NCI-H187 treated with DMSO at 0.1 percent for 48 hours (cell line): Measurements from ENCODE around the gene SORL1.
"Not testable (repeated sequence)": the region's sequence is repeated elsewhere in the genome, so short reads cannot be mapped to it uniquely, and the experiment has no call there.

Source experiments
- DNase-seq: peaks from one replicate; lab custom pipeline; 2025; lab: John Stamatoyannopoulos, UW

The SORL1 gene

GRCh38 chr11:121451986-121452608, at the start of gene SORL1:
SORL1 (plus strand) TSS chr11:121452314; CDS start chr11:121452332, 18 bp downstream.
- no peak for DNase-seq

GRCh38 chr11:121405646-121406045, 46.5 kb upstream of the SORL1 start:
- no peak for DNase-seq

- DNase-seq: no peak
These were observed 45.8 kb upstream of the SORL1 start for GRCh38 chr11:121406291-121406690.

GRCh38 chr11:121408830-121409229, 43.3 kb upstream of the SORL1 start:
- no peak for DNase-seq

GRCh38 chr11:121410041-121410440, 42.1 kb upstream of the SORL1 start:
- DNase-seq: not testable (repeated sequence)

GRCh38 chr11:121411330-121411729, 40.8 kb upstream of the SORL1 start:
- not testable (repeated sequence) for DNase-seq

DNA sequence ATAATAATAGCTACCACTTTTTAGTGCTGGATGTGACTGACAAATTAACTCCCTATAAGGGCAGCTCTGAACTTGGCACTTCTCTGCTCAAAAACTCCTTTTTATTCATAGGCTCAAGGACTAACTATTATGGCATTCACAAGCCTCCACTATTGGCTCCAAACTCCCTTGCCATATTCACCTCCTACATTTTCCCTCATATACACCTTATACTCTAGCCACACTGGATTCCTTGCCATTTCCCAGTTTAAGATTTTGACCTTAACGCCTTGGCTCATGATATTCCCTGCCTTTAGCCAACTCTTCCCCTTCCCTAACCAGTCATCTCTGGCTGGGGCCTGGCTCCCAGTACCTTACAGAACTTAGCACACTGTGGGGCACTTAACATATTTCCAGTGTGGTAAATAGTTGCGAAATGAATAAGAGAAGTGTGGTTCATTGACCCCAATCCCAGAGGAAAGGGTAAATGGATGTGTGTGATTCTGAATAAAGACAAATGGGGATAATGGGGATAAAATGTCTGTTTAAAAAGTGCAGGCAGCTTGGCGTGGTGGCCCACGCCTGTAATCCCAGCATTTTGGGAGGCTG, 40.0 kb upstream of the SORL1 start:
- DNase-seq: no peak

DNA sequence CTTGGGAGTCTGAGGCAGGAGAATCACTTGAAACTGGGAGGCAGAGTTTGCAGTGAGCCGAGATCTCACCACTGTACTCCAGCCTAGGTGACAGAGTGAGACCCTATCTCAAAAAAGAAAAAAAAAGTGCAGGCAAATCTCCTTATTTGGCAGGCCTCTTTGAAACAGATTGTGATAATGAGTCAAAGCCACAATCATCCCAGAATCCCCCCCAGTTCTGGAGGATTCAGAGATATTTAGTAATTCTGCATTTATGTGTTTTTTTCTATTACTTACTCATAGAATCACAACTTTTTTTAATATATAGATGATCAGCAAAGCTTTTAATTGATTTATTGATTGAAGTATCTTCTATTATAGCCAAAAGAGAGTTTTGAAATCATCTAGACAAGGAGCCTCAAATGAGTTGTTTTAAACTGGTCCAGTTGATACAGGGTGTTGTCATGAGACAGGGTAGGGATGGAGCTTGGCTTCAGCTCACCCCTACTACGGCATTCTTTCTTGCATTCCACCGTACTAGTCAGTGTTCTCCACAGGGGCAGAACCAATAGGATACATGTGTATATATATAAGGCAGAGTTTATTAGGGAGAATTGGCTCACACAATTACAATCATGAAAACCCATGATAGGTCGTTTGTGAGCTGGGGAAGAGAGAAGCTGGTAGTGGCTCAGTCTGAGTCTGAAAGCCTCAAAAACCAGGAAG, 39.3 kb upstream of the SORL1 start:
- DNase-seq: no peak

- no peak for DNase-seq
These were observed 37.8 kb upstream of the SORL1 start for GRCh38 chr11:121414141-121414913.

DNA sequence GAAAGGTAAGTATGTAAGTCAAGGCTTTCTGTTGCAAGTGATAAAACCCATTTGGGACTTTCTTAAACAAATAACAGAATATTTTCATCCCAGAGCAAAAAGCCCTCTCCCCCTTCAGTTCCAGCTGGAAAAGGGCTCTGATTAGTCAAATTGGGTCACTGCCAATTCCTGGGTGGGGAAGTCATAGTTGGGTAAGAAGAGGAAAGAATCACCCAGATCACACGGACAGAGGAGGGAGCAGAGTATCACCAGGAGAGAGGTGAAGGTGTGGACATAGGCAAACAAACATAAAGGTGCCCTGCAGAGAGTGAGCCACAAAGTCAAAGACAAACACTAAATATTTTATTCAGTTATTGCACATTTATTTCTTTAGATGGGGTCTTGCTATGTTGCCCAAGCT, 36.3 kb upstream of the SORL1 start:
- no peak for DNase-seq

DNA sequence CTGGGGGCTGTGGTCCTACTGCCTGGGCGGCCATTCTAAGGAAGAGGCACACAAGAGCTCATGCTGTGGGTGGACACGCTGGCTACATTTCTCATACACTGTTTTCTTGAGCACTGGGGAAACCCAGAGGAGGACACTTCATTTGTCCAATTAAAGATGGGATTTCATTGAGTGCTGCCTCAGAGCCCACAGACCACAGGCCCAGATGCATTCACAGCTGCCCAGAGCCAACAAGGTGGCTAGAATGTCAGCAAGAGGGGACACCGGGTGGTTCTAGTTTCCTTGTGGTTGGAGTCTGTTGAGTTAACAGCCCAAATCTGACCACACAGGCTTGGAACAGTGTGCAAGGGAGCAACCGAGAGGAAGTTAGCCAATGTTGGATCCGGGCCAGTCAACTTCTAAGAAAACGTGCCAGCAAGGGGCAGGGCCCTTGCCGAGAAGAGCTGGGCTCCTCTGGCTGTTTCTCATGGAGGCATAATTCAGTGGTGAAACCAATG, 35.0 kb upstream of the SORL1 start:
- DNase-seq: no peak

DNA sequence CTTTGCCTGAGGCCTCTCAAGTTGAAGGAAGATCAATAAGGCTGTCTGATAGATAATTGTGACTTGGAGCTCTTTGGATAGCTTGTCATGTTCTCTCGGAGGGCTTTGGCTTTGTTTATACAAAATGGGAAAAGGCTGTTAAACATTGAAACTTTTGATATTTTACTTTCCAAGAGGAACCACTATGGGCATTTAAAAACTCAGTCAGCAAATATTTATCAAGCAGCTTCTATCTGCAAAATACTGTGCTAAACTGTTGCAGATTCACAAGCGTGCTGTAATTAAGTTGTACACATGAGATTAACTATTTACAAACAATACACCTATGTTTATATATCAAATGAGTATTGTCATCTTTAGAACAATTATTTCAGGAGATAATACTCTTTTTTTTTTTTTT, 34.5 kb upstream of the SORL1 start:
- no peak for DNase-seq

- no peak for DNase-seq
These were observed 33.4 kb upstream of the SORL1 start for GRCh38 chr11:121418625-121419114.

DNA sequence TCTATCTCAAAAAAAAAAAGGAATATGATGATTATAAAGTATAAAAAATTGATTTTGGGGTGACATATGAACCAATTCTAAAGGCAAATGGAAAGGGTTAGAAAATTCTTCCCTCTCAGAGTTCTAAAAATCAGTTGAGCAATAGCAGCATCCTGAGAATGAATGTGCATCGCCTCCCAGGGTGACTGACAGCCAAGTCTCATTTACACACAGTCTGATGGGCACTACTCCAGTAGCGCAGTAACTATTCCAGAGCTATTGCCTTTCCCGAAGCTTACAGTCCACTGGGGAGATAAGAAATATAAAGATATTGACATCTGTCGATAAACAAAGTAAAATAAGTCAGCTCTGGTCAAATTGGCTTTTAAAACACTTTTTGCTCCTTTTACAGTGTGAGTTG, 32.3 kb upstream of the SORL1 start:
- DNase-seq: no peak

DNA sequence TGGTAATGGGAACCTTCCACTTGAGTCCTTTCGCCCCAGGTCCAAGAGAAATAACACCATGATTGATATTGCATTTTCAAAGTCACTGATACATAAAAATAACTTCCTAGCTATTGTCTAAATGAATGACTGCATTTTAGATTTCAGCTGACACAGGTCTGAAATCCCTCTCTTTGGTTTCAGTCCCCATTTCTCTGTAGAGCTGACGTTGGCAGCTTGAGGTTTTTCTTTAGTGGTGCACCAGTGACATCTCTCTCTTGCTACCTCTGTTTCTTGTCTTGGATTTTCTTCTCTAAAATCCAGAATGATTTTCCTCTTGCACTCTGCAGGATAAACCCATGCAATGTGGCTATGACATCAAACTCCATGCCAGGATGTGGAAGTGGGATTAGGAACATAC, 31.7 kb upstream of the SORL1 start:
- DNase-seq: no peak

- no peak for DNase-seq
These were observed 30.8 kb upstream of the SORL1 start for GRCh38 chr11:121421149-121421901.

DNA sequence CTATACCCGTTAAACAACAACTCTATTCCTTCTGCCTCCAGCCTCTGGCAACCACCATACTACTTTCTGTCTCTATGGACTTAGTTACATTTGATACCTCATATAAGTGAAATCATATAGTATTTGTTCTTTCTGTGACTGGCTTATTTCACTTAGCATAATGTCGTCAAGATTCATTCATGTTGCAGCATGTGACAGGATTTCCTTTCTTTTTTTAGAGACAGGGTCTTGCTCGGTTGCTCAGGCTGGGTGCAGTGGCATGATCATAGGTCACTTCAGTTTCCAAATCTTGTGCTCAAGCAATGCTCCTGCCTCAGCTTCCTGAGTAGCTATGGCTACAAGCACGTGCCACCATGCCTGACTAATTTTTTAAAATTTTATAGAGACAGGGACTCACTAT, 29.4 kb upstream of the SORL1 start:
- no peak for DNase-seq

GRCh38 chr11:121425828-121426227, 26.3 kb upstream of the SORL1 start:
- no peak for DNase-seq

DNA sequence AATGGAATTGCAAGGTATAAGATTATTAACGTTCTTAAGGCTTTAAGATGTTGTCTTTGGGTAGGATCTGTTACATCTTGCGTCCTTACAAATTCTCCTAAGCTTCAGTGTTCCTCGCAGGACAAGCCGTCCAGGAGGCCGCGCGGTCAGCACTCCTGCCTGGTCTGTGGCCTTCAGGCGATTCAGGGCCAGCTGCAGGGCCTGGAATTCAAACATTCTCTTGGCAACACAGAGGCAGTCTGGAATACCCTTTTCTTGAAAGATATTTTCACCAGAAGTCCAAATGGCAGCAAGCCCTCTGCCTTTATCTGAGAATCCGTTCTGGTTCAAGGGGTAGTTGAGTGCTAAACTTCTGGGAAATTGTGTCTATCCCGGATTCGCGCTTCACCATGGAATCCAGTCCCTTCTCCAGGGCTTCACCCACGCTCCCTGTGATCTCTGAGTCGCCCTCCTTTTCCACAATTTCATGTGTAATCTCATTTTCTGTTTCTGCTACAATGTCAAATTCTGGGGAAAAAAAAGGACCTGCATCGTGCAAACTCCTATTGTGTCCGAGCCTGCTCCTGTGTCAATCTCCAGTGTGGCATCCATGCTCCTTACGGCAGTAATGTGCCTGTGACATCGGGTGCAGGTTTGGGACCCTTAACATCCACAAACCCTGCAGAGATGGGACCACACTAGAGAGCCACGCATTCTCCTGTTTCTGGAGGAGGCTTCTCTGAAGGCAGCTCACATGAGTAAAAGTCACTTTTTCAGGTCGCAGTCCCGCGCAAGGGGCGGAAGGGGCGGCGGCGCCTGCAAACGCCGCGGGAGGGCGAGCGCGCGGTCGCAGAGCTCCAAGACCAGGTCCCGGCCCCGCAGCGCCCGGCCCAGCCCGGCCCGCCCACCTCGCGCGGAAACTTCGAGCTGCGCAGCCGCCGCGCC, 25.4 kb upstream of the SORL1 start:
- no peak for DNase-seq

GRCh38 chr11:121427400-121427744, 24.7 kb upstream of the SORL1 start:
- no peak for DNase-seq

- no peak for DNase-seq
These were observed 22.6 kb upstream of the SORL1 start for GRCh38 chr11:121429556-121429955.
